ENCODE results near the gene WASF2. TPM values are rescaled to one million over a fixed set of nuclear protein-coding genes. Genes with fewer than 3 reads are reported as not detected.

Gene WASF2
- total and polyA plus RNA-seq, 2 of the 8 experiments (the other 6 are each of a cell fraction or from before 2014, with no cell fraction given), result 32.1 to 86.6 TPM

GRCh38 chr1:27433706-27434105, 56.3 kb downstream of the WASF2 start:
- POLR2A ChIA-PET (ENCODE audit: partially characterized antibody), result interaction anchor here (0.9 to 1.5 kb wide), 2 partner anchors 9 to 137 kb away, joined by 3 to 4 read pairs; no protein-coding TSS in a partner anchor
- no peak overlapping the region for H2BK5ac ChIP-seq (ENCODE audit: low read depth, low read length)
- H2BK20ac ChIP-seq (ENCODE audit: low read length), result no peak overlapping the region
- H3K27ac ChIP-seq (ENCODE audit: low read depth, low read length), result no peak overlapping the region
- H3K4me1 ChIP-seq (replicated peaks in 1 of 4; ENCODE audit: control insufficient read depth in 3 of 4, insufficient read depth in 4 of 4, low read length in 3 of 4), result peaks cover 9 to 26% (median 16%) of the 10 kb centered on the region in 4 experiments; a peak in 5 of 7 replicates
- H4K20me1 ChIP-seq (replicated peaks in 1 of 2; ENCODE audit: control insufficient read depth in 1 of 2, insufficient read depth in 2 of 2, low read length in 2 of 2), result peaks cover 0 to 5% of the 10 kb centered on the region in 2 experiments
- no peak overlapping the region for H2BK15ac ChIP-seq (ENCODE audit: low read length)
- H3K9ac ChIP-seq (replicated peaks in 1 of 4; ENCODE audit: extremely low read depth in 1 of 4, low read depth in 3 of 4, low read length in 3 of 4), result no peak overlapping the region
- no peak overlapping the region for H4K91ac ChIP-seq (replicated peaks; ENCODE audit: insufficient read length, low read length)
- peaks cover 0 to 70% of the 10 kb centered on the region in 2 experiments; a peak in 2 of 4 replicates for H3K79me2 ChIP-seq (ENCODE audit: control insufficient read depth in 1 of 2, insufficient read depth in 2 of 2, low read length in 2 of 2)
- no peak overlapping the region for H3K4ac ChIP-seq (replicated peaks; ENCODE audit: insufficient read length, low read depth, low read length)
- no peaks in the 10 kb centered on the region for H3K36me3 ChIP-seq (ENCODE audit: control insufficient read depth in 2 of 4, insufficient read depth in 4 of 4, low read length in 3 of 4)
- H3K4me3 ChIP-seq (ENCODE audit: extremely low read depth in 1 of 4, insufficient read depth in 2 of 4, low read depth in 3 of 4, low read length in 4 of 4), result no peak overlapping the region
- DNase-seq (ENCODE audit: low read depth in 1 of 2, low spot score in 2 of 2) (no peak), FAIRE-seq (no peak)
- H3K14ac ChIP-seq (ENCODE audit: insufficient read length), result no peak overlapping the region
- H3K9me3 ChIP-seq (ENCODE audit: insufficient read depth in 2 of 2, low read depth in 1 of 2, low read length in 1 of 2), result no peaks in the 10 kb centered on the region
- H2AK5ac ChIP-seq (ENCODE audit: low read depth, low read length), result no peak overlapping the region
- no peak overlapping the region for H2AFZ ChIP-seq (ENCODE audit: low read length)
- CTCF ChIA-PET (ENCODE audit: partially characterized antibody), result interaction anchor here (0.7 to 3.2 kb wide), 6 partner anchors 11 to 173 kb away, joined by 3 to 11 read pairs (median 3); no protein-coding TSS in a partner anchor
- H3K23me2 ChIP-seq (ENCODE audit: low read depth, low read length), result no peaks in the 10 kb centered on the region
- H4K8ac ChIP-seq (ENCODE audit: extremely low read depth, insufficient read depth, low read length), result no peak overlapping the region
- H3K79me1 ChIP-seq (ENCODE audit: low read depth, low read length), result peaks cover 5% of the 10 kb centered on the region; the same call in 1 of the 2 replicates
- H3K18ac ChIP-seq (ENCODE audit: extremely low read depth, low read length), result no peak overlapping the region
- H4K5ac ChIP-seq (ENCODE audit: insufficient read length, low read depth, low read length), result no peak overlapping the region
- H2BK120ac ChIP-seq (replicated peaks; ENCODE audit: low read depth, low read length), result no peak overlapping the region
- no peaks in the 10 kb centered on the region for H3K27me3 ChIP-seq (replicated peaks in 1 of 4; ENCODE audit: control insufficient read depth in 3 of 4, extremely low read depth in 1 of 4, insufficient read depth in 3 of 4, low read length in 3 of 4)
- H3K4me2 ChIP-seq (ENCODE audit: insufficient read depth in 1 of 2, low read depth in 2 of 2, low read length in 2 of 2), result no peak overlapping the region
- no peak overlapping the region for H3K56ac ChIP-seq (replicated peaks; ENCODE audit: insufficient read length, low read depth, low read length)
- no peak overlapping the region for H3K23ac ChIP-seq (ENCODE audit: insufficient read length)
- H2BK12ac ChIP-seq (ENCODE audit: low read depth, low read length), result no peak overlapping the region
- 87% methylated on average over 3 of the region's 3 CpGs; no CpG with 5 or more reads in 1 of the 2 experiments for whole genome bisulfite sequencing, 2 experiments (ENCODE audit: extremely low coverage in 1 of 2, insufficient coverage in 1 of 2, insufficient read length in 1 of 2, insufficient replicate concordance in 2 of 2, low coverage in 1 of 2, low lambda C conversion rate in 2 of 2, missing lambda C conversion rate in 1 of 2)
- no peak for TF ChIP-seq RAD21 (IDR thresholded peaks at IDR 0.05 in 1 of 2, conservative IDR thresholded peaks at IDR 0.05 in 1 of 2; ENCODE audit: low read depth in 2 of 2, low read length in 2 of 2)
- TF ChIP-seq PHF8 (conservative IDR thresholded peaks at IDR 0.05; ENCODE audit: low read depth, low read length), result no peak
- no peak for TF ChIP-seq TBP (IDR thresholded peaks at IDR 0.05; ENCODE audit: low read depth, low read length)
- no peak for TF ChIP-seq EP300 (IDR thresholded peaks at IDR 0.05; ENCODE audit: borderline replicate concordance in 1 of 2, low read depth in 2 of 2, low read length in 2 of 2)
- no peak for TF ChIP-seq KDM1A (IDR thresholded peaks at IDR 0.05; ENCODE audit: borderline replicate concordance, low read length)
- no peak for TF ChIP-seq RXRA (IDR thresholded peaks at IDR 0.05; ENCODE audit: insufficient read depth, low read depth, low read length)
- TF ChIP-seq MAFK (IDR thresholded peaks at IDR 0.05; ENCODE audit: low read depth, low read length), result no peak
- no peak for TF ChIP-seq CEBPB (IDR thresholded peaks at IDR 0.05; ENCODE audit: low read depth, low read length)
- no peak for TF ChIP-seq HDAC6 (IDR thresholded peaks at IDR 0.05; ENCODE audit: low read depth, low read length)
- TF ChIP-seq TEAD4 (IDR thresholded peaks at IDR 0.05; ENCODE audit: low read depth, low read length), result no peak
- TF ChIP-seq RFX5 (IDR thresholded peaks at IDR 0.05; ENCODE audit: borderline replicate concordance, low read depth, low read length), result no peak
- no peak for TF ChIP-seq SIN3A (conservative IDR thresholded peaks at IDR 0.05 in 1 of 2, IDR thresholded peaks at IDR 0.05 in 1 of 2; ENCODE audit: low read depth in 1 of 2, low read length in 2 of 2)
- no peak for TF ChIP-seq CBX8 (IDR thresholded peaks at IDR 0.05; ENCODE audit: borderline replicate concordance, low read depth, low read length)

All from H1 (cell line).